ENCODE results near the gene HDAC4. TPM values are rescaled to one million over a fixed set of nuclear protein-coding genes. Genes with fewer than 3 reads are reported as not detected.

HDAC4 gene
- polyA plus RNA-seq, 1 donor = 20.2 TPM

GRCh38 chr2:239119346-239120126 lies 281.3 kb downstream of the HDAC4 start:
- no peak for DNase-seq

- DNase-seq = no peak
Measured at GRCh38 chr2:239118675-239119211, 282.1 kb downstream of the HDAC4 start.

DNA sequence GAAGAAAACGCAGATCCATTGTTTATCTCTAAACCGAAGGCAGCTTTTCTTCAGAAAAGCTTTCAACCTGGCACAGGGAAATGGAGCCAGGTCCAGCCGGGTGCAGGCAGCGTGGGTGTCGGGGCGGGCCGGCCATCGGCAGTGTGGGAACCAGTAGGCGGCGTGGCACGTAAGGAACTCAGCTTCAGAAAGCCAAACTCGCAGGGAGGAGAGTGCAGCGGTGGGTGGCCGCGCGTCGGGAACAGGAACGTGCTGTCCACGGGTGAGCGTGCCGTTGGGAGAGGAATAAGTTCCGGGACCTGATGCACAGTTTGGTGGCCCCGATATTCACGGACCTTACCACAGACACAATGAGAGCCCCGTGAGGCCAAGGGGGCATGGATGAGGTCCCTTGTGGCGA lies 282.6 kb downstream of the HDAC4 start:
- DNase-seq = no peak

- no peak for DNase-seq
Measured at GRCh38 chr2:239117831-239118230, 283.0 kb downstream of the HDAC4 start.

GRCh38 chr2:239116456-239117246 lies 284.2 kb downstream of the HDAC4 start:
- DNase-seq = no peak

DNA sequence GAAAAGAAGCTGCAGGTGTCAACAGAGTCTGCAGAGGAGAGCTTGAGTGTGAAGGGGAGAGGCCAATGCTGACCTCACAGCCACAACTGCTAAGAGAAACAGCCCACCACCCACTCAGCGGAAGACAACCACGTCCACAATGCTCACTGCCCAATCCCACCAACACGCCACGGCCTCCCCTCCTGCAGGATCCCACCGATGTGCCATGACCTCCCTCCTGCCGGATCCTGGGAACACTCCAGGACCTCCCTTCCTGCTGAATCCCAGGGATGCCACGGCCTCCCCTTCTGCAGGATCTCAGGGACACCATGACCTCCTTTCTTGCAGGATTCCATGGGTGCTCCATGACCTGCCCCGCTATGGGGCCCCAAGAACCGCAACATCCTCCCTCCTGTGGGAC lies 285.2 kb downstream of the HDAC4 start:
- no peak for DNase-seq

DNA sequence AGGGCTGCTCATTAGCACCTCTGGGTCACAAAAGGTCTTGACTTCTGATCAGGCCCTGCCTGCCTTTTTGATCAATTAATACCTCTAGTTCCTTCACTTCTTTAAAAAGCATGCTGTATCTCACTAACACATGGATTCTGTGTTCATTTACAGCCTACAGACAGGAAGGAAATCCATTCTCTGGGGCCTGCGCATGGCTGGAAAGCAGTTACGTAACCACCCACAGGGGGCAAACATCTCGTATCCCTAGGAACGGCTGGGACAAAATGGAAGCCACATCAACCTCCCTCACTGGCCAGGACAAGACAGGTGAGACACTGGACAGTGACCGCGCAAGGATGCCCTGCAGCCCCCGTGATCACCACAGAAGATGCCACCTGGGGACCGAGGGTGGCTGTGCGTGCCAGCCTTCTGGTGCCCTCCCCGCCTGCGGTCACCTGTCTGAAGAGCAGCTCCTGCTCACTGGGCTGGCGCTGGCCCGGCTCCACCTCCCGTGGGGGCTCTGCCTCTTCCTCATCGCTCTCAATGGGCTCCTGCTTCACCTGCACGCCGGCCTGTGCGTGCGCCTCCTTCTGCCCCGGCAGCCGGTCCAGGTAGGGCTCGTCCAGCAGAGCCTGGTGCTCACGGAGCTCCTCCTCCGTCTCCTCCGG lies 286.1 kb downstream of the HDAC4 start:
- no peak for DNase-seq

DNA sequence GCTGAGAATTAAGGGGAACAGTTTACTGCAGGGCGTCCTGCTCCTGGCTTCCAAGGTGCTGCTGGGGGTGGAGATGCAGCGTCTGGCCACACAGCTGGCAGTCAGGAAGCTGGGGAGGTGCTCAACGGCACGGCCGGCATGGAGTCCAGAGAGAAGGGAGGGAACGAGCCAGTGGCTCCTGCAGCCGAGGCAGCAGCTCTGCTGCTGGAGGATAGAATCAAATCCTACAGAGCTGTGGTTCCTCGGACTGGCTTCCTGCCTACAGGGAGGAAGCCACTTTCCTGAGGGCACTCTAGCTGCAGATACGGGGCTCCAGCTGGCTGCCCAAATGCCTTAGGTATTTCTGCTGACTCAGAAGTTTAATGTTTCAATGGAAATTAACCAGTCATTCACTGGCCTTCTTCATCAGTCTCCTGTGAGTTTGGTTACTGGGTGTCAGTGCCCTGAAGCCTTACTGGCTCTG lies 286.7 kb downstream of the HDAC4 start:
- no peak for DNase-seq

DNA sequence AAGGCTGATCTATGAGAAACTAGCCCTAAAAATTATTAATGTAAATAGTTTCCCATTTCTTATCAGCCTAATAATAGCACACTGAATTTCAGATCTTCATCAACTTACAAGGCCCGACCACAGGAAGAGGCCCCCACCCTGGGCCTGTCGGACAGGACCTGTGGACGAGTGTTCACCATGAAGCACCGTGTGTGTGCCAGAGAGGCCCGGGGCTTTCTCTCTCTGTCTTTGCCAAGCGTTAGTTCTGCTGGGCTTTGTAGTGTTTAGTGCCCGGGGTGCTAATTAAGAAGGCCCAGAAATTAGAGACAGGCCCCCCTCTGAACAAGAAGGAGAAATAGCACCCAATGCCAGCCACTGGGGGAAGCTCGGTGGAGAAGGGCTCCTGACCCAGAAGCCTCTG lies 287.2 kb downstream of the HDAC4 start:
- no peak for DNase-seq

GRCh38 chr2:239113171-239113570 lies 287.6 kb downstream of the HDAC4 start:
- DNase-seq = no peak

DNA sequence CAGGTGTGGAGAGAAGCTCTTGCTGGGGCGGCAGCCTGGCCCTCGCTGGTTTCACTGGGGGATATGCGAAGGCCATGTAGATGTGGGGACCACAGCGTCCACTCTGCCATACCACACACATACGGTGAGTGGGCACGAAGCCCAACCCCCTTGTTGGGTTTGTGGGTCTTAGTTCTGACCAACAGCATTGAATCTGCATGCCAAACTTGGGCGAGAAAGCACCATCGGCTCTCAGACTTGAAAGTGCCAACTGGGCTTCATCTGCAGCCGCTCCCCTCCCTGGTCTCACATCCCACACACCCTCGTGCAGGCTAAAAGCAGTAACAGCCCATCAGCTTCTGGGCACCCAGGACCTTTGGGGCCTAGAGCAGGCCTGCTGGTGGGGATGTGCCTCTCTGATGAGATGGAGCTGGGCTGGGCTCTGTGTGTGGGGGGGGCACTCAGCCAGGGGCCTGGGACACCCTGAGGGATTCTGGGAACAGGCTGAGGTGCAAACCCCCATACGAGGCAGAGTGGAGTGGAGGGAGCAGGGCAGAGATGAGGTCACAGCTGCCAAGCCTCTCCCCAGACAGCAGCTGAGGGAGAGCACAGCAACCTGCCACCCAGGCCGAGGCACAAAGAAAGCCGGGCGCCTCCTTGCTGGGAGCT lies 288.6 kb downstream of the HDAC4 start:
- DNase-seq = no peak

DNA sequence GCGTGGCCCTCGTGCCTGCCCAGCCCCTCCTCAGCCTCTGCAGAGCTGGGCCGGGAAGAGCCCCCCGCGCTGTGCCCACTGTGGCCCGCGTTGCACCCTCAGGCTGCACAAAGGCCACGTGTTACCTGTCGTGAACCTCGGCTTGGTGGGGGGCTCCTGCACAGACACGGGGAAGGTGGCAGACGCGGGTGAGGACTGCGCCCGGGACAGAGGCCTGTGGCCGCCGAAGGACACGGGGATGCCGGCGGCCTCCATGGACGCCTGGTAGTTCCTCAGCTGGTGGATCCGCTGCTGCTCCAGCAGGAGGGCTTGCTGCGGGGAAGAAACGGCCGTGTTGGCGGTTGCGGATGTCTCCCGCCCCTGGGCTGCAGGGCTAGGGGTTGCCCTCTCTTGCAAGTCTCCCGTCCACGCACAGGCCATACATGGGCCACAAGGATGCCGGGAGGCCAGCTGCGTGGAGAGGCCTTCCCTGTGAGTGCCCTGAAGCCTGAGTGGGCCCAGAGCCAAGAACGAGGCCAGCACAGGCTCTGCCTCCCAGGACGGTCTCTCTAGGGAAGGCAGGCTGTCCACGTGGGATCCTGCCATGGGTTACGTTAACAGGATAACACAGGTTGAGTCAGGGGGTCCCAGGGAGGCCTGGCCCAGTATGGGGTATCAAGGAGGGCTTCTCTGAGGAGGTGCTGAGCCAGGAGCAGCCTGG lies 289.3 kb downstream of the HDAC4 start:
- DNase-seq = no peak

- DNase-seq = no peak
Measured at GRCh38 chr2:239110595-239111048, 290.2 kb downstream of the HDAC4 start.

DNA sequence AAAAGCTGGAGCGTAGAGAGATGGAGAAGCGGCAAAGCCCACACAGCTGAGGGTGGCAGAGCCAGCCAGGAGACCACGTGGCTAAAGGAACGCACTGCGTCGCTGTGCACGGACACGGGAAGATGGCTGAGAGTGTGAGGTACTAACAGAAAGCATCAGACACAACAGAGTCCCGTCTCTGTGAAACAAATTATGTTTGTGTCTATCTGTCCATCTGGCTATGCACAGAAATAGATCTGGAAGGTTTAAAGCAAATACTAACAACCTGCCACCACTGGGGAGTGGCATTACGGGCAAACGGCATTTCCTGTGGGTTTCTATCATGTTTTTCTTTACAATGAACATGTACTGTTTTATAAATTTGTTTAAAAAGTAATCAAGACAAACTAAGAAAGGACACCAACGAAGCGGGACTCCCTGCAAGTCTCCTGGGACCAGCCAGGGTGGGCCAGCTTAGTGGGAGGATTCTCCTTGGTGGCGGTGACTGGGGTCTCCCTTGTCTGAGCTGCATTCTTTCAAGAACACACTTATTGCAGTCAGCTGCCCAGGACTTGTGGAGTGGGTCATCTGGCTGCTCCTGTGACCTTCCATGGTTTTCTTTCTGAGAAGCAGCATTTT lies 290.8 kb downstream of the HDAC4 start:
- DNase-seq = no peak

- DNase-seq = no peak
Measured at GRCh38 chr2:239109041-239109927, 291.5 kb downstream of the HDAC4 start.

GRCh38 chr2:239108459-239108858 lies 292.4 kb downstream of the HDAC4 start:
- DNase-seq = no peak

DNA sequence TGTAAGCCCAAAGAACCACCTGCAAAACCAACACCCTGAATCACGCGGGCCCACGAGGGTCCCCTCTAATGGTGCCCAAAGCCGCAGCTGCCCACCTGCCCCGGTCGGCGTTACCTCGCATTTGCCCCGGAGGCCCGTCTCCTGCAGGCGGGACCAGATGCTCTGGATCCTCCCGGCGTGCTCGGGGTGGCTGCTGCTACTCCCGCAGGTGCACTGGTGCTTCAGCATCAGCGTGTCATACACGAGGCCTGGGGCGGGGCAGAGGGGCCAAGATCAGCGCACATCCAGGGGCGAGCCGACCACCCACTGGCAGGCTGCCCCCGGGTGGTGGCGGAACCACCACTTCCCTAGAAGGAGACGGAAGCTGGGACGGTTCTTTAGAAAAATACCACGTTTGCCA lies 292.9 kb downstream of the HDAC4 start:
- DNase-seq = no peak

DNA sequence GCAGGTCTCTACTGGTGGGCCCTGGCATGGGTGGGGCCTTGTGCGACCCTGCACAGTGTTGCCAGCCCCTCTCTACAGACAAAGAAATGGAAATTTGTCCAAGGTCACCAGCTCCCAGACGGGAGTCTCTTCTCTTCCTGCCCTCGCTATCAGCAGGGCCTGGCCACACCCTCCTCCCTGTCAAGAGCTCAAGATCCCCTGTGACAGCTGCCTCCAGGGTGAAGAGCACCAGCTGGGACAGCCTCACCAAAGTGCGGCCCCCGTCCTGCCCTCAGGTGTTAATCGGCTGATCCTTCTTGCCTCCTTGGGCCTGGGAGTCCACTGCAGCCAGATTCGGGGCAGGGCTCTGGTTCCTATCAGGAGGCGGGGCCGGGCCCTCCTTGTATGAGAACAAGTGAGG lies 293.9 kb downstream of the HDAC4 start:
- no peak for DNase-seq

DNA sequence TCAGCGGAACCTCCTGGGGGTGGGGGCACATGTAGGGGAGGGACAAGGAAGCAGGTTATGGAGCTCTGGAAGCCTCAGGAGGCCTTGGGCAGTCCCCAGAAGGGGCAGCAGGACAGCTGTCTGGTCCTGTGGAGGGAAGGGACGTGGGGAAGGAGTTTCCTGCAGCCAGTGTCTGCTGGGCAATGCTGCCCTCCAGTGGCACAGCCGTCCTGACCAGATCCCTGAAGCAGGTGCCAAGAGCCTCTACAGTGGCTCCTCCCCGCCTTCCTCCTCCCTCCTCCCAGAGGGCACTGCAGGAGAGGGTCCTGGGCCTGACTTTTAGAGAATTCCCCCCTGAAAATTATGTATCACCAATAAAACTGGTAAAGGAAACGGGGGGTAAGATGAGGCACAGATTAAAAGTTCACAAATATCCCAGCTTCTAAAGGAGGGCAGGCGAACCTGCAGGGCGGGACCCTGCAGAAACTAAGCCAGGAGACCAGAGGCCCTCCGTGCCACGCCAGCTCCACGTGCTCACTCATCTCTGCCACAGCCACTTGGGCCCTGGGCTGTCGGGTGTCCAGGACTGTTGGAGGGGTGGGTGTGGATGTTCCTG lies 294.4 kb downstream of the HDAC4 start:
- peak; percentile 52 for DNase-seq

- no peak for DNase-seq
Measured at GRCh38 chr2:239105234-239105633, 295.6 kb downstream of the HDAC4 start.

All from hindlimb muscle (tissue), 1 donor.